HCT116 (cell line): Measurements from ENCODE around the gene PASD1. TPM values are rescaled to one million over a fixed set of nuclear protein-coding genes. Genes with fewer than 3 reads are reported as not detected.

Experiments
- ATAC-seq: fragments of 200-7000 bp; cut with Tn5 transposase; 2 replicates; pipeline ENCODE4 v1.9.1; 2020; ENCODE audit warnings: mild to moderate bottlenecking, moderate library complexity
- BruUV-seq: library from RNA; stranded (reverse); fragments of 400-500 nt; replicated peaks from 2 replicates; lab custom pipeline; 2021; lab: Mats Ljungman, UMichigan
- CTCF ChIA-PET: fragments of 300-600 bp; sonication (Branson Sonifier 250); formaldehyde crosslinking; loops from one replicate; lab custom pipeline; 2021; ENCODE audit warnings: antibody characterized with exemption; lab: Charles Lee
- POLR2A ChIA-PET: fragments of 300-600, 350-600 bp; sonication (Branson Sonifier 250); formaldehyde crosslinking; loops from one replicate; lab custom pipeline; 2021; ENCODE audit warnings: antibody characterized with exemption; lab: Charles Lee
- RAD21 ChIA-PET, 2 experiments: fragments of 300-600 bp; sonication (Branson Sonifier 250); formaldehyde crosslinking; loops; one replicate each; lab custom pipeline; 2023; ENCODE audit warnings: low total read pairs in 2 of 2; ENCODE audit not compliant: uncharacterized antibody in 2 of 2, unreplicated experiment in 2 of 2, low non-redundant PET in 1 of 2; lab: Charles Lee
- DNase-seq: peaks from one replicate; pipeline ENCODE4 v3.0.0-alpha.2; 2010; ENCODE audit warnings: low read depth, low spot score
- H2AFZ ChIP-seq: fragments of 200-600 bp; shearing (Covaris generic), sonication (generic); 2 replicates; pipeline ENCODE4 v1.6.1; 2017; ENCODE audit warnings: low read depth, mixed run types, mixed read lengths, antibody characterized with exemption, low read length; ENCODE audit not compliant: poor library complexity, severe bottlenecking
- H3K27ac ChIP-seq: 2 replicates; pipeline ENCODE4 v1.5.1; 2012; ENCODE audit warnings: low read depth, low read length
- H3K27me3 ChIP-seq: fragments of 200-600 bp; sonication (generic); 2 replicates; pipeline ENCODE4 v1.6.1; 2016; ENCODE audit warnings: mixed run types, low read length, mixed read lengths; ENCODE audit not compliant: insufficient read depth
- H3K36me3 ChIP-seq, 2 experiments: fragments of 200-500 bp in 1 of 2; fragments of 200-600 bp in 1 of 2; sonication (Bioruptor generic) in 1 of 2; sonication (generic) in 1 of 2; 2 replicates each; pipeline versions ENCODE4 v1.5.1 to v1.6.1; 2014 to 2016; ENCODE audit warnings: low read length in 2 of 2, inconsistent platforms in 1 of 2, mixed read lengths in 1 of 2, mixed run types in 1 of 2; ENCODE audit not compliant: insufficient read depth in 2 of 2, control insufficient read depth in 1 of 2
- H3K4me1 ChIP-seq, 2 experiments: fragments of 200-600 bp in 1 of 2; sonication (generic) in 1 of 2; 2 replicates each; pipeline versions ENCODE4 v1.5.1 to v1.6.1; 2012 to 2017; ENCODE audit warnings: low read length in 2 of 2, inconsistent platforms in 1 of 2, mild to moderate bottlenecking in 1 of 2, mixed read lengths in 1 of 2, mixed run types in 1 of 2, moderate library complexity in 1 of 2; ENCODE audit not compliant: insufficient read depth in 2 of 2, control insufficient read depth in 1 of 2
- H3K4me2 ChIP-seq: fragments of 200-600 bp; sonication (generic); 2 replicates; pipeline ENCODE4 v1.6.1; 2017; ENCODE audit warnings: mixed run types, low read length, mixed read lengths
- H3K4me3 ChIP-seq, 2 experiments: fragments of 200-600 bp in 1 of 2; sonication (generic) in 1 of 2; replicated peaks in 1 of 2; 2 replicates each; pipeline ENCODE4 v1.5.1; 2011 to 2016; ENCODE audit warnings: low read length in 2 of 2, control low read depth in 1 of 2, low read depth in 1 of 2, mild to moderate bottlenecking in 1 of 2, mixed read lengths in 1 of 2, mixed run types in 1 of 2
- H3K79me2 ChIP-seq: fragments of 200-600 bp; sonication (generic); 2 replicates; pipeline ENCODE4 v1.6.1; 2017; ENCODE audit warnings: mild to moderate bottlenecking, mixed run types, low read length, moderate library complexity, mixed read lengths; ENCODE audit not compliant: insufficient read depth
- H3K9ac ChIP-seq: fragments of 200-600 bp; sonication (generic); 2 replicates; pipeline ENCODE4 v1.6.1; 2016; ENCODE audit warnings: low read length, mixed read lengths
- H3K9me2 ChIP-seq: fragments of 200-600 bp; sonication (generic), shearing (Covaris generic); 2 replicates; pipeline ENCODE4 v1.6.1; 2017; ENCODE audit warnings: mixed run types, mild to moderate bottlenecking, moderate library complexity; ENCODE audit not compliant: insufficient read depth
- H3K9me3 ChIP-seq, 2 experiments: fragments of 200-500 bp in 1 of 2; fragments of 200-600 bp in 1 of 2; sonication (Bioruptor generic) in 1 of 2; sonication (generic) in 1 of 2; 2 replicates each; pipeline ENCODE4 v1.6.1; 2014 to 2017; ENCODE audit warnings: low read length in 2 of 2, mixed read lengths in 2 of 2, inconsistent platforms in 1 of 2, low read depth in 1 of 2, mild to moderate bottlenecking in 1 of 2, mixed run types in 1 of 2, moderate library complexity in 1 of 2; ENCODE audit not compliant: control insufficient read depth in 1 of 2, insufficient read depth in 1 of 2
- H4K20me1 ChIP-seq: fragments of 200-600 bp; sonication (generic), shearing (Covaris generic); 2 replicates; pipeline ENCODE4 v1.6.1; 2017; ENCODE audit warnings: mixed run types, mild to moderate bottlenecking, moderate library complexity; ENCODE audit not compliant: insufficient read depth
- CBX3 ChIP-seq: IDR thresholded peaks from 2 replicates; pipeline ENCODE4 v1.6.1; 2012; ENCODE audit warnings: low read depth
- CEBPB ChIP-seq: IDR thresholded peaks from 2 replicates; pipeline ENCODE4 v1.6.1; 2012; ENCODE audit warnings: low read depth
- CTCF ChIP-seq, 3 experiments: fragments of 200-600 bp in 1 of 3; sonication (generic) in 1 of 3; IDR thresholded peaks in 2 of 3; conservative IDR thresholded peaks in 1 of 3; 2 replicates each; pipeline ENCODE4 v1.5.1; 2012 to 2017; ENCODE audit warnings: low read depth in 2 of 3, low read length in 2 of 3, antibody characterized with exemption in 1 of 3, borderline replicate concordance in 1 of 3, control low read depth in 1 of 3, mild to moderate bottlenecking in 1 of 3, mixed read lengths in 1 of 3, mixed run types in 1 of 3, moderate library complexity in 1 of 3; ENCODE audit not compliant: insufficient read depth in 1 of 3
- EGR1 ChIP-seq: IDR thresholded peaks from 2 replicates; pipeline ENCODE4 v1.6.1; 2012; ENCODE audit warnings: low read depth
- EZH2 ChIP-seq: fragments of 200-600 bp; sonication (generic); IDR thresholded peaks from 2 replicates; pipeline ENCODE4 v1.6.1; 2017; ENCODE audit warnings: antibody characterized with exemption, mixed run types
- FOSL1 ChIP-seq: IDR thresholded peaks from 2 replicates; pipeline ENCODE4 v1.6.1; 2012; ENCODE audit warnings: low read depth
- MAX ChIP-seq: IDR thresholded peaks from 2 replicates; pipeline ENCODE4 v1.6.1; 2012
- SRF ChIP-seq: IDR thresholded peaks from 2 replicates; pipeline ENCODE4 v1.6.1; 2012; ENCODE audit warnings: low read depth
- TCF7L2 ChIP-seq: IDR thresholded peaks from 2 replicates; pipeline ENCODE4 v1.7.0; 2011; ENCODE audit warnings: borderline replicate concordance, inconsistent platforms; ENCODE audit not compliant: insufficient read depth, insufficient read length; ENCODE audit errors: extremely low read depth
- ZBTB33 ChIP-seq: IDR thresholded peaks from 2 replicates; pipeline ENCODE4 v1.6.1; 2011; ENCODE audit warnings: mild to moderate bottlenecking, low read length, moderate library complexity; ENCODE audit not compliant: insufficient replicate concordance; ENCODE audit errors: extremely low read depth
- ZFX ChIP-seq: fragments of 450-650 bp; IDR thresholded peaks from 2 replicates; pipeline ENCODE4 v1.6.1; 2017
- ZNF274 ChIP-seq: fragments of 200-500 bp; sonication (Bioruptor generic); IDR thresholded peaks from 2 replicates; pipeline ENCODE4 v1.6.1; 2014; ENCODE audit warnings: mild to moderate bottlenecking, low read depth, low read length, inconsistent platforms
- intact Hi-C: fragments of 100-400 bp; cut with micrococcal nuclease; formaldehyde crosslinking; loops from 2 replicates; pipeline ENCODE4 v1.10.0; 2022
- total RNA-seq: library from RNA; stranded (reverse); gene quantifications from one replicate; pipeline ENCODE4 v1.2.1, GENCODE V29; 2021; ENCODE audit not compliant: unreplicated experiment

The PASD1 gene
- total RNA-seq, 1 experiment from 2014 or later: not detected

- no peaks in the 10 kb centered on the region for H3K27me3 ChIP-seq
- POLR2A ChIA-PET: no interaction called here
Observed at GRCh38 chrX:151704041-151704663, 140.7 kb downstream of the PASD1 start.

More at GRCh38 chrX:151704041-151704663, 140.7 kb downstream of the PASD1 start:
- BruUV-seq: no TSS peak
- RAD21 ChIA-PET: no interaction called here
- Histone ChIP-seq H3K4me1 (no peaks in the 10 kb centered on the region), H3K4me2 (no peak overlapping the region), H3K79me2 (no peaks in the 10 kb centered on the region), H3K36me3 (no peaks in the 10 kb centered on the region), H3K9me3 (no peaks in the 10 kb centered on the region), H3K9ac (no peak overlapping the region), H3K9me2 (no peaks in the 10 kb centered on the region), H4K20me1 (no peaks in the 10 kb centered on the region)
- DNase-seq: no peak
- intact Hi-C loops: no loop called here
- no peak for TF ChIP-seq TCF7L2
- TF ChIP-seq FOSL1: no peak
- no peak for TF ChIP-seq CTCF (IDR thresholded peaks at IDR 0.05 in 2 of 3, conservative IDR thresholded peaks at IDR 0.05 in 1 of 3; ENCODE audit: borderline replicate concordance in 1 of 3, insufficient read depth in 1 of 3, low read depth in 2 of 3, low read length in 2 of 3)
- TF ChIP-seq ZFX: no peak
- no peak for TF ChIP-seq MAX
- TF ChIP-seq SRF: no peak
- TF ChIP-seq ZBTB33: no peak
- TF ChIP-seq EGR1: no peak
- no peak for TF ChIP-seq ZNF274
- no peak for TF ChIP-seq CEBPB
- TF ChIP-seq EZH2: no peak
- TF ChIP-seq CBX3: no peak
- TF ChIP-seq, all 23 proteins: peak for 0
- no peak for ATAC-seq
- Histone ChIP-seq H2AFZ (no peak overlapping the region), H3K27ac (no peak overlapping the region), H3K4me3 (no peak overlapping the region)
- CTCF ChIA-PET: no interaction called here
